Fibroblast of upper back skin (primary cell): Measurements from ENCODE around the gene PROM1.

ENCODE experiments used
- DNase-seq: peaks from one replicate; pipeline ENCODE4 v3.0.0-alpha.2; 2013

Gene PROM1

GRCh38 chr4:15935504-15936402 is 148.1 kb downstream of the PROM1 start:
- DNase-seq = no peak

DNA sequence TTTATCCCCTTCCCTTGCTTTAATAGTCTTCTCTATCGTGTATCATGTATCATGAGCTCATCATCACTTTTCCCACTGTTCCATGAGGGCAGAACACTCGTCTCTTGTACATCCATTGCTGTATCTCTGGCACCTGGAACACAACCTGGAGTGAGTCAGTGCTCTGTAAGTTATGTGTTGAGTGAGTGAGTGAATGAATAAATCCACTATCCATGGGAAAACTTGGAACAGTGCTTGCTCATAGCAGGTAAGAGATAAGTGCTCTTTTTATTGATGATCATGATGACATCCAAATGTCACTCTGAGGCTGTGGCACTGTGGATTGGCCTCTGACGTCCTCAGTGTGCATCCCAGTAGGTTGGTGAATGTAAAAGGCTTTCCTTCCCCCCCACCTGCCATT is 149.6 kb downstream of the PROM1 start:
- no peak for DNase-seq

GRCh38 chr4:15931451-15932210 is 152.2 kb downstream of the PROM1 start:
- no peak for DNase-seq

- DNase-seq = no peak
Observed at GRCh38 chr4:15930314-15930713, 153.5 kb downstream of the PROM1 start.

DNA sequence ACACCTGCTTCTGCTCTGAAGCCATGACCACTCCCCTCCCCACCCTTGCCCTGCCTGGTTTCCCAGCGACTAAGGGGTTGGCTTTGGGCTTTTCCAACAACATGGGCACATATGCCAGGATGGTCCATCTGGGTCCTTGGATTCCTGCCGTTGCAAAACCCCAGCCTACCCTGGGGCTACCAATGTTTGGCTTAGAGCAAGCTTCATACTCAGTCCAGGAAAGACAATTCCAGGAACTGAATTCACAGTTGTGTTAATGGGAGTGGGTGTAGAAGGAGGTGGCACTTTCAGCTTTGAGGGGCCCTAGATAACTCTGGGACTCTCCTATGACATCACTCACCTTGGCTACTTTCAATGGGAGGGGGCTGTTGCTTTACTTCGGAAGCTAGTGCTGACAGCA is 154.3 kb downstream of the PROM1 start:
- no peak for DNase-seq

DNA sequence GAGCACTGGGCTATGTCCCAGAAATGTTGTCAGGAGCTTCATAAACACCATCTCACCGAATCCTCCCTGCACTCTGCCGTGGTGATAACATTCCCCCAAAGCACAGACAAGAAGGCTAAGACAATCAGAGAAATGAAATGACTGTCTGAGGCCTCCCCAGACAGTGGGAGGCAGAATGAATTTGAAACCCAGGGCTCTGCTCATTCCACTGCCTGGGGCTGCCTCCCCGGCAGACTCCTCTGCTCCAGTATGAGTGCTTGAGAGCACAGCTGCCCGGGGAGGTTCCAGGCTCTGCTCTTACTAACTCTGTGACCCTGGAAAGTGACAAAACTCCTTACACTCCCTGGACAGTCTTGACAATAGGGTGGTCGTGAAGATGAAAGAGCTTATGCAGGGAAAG is 154.9 kb downstream of the PROM1 start:
- no peak for DNase-seq

GRCh38 chr4:15926486-15926885 is 157.3 kb downstream of the PROM1 start:
- DNase-seq = peak; percentile 29

DNA sequence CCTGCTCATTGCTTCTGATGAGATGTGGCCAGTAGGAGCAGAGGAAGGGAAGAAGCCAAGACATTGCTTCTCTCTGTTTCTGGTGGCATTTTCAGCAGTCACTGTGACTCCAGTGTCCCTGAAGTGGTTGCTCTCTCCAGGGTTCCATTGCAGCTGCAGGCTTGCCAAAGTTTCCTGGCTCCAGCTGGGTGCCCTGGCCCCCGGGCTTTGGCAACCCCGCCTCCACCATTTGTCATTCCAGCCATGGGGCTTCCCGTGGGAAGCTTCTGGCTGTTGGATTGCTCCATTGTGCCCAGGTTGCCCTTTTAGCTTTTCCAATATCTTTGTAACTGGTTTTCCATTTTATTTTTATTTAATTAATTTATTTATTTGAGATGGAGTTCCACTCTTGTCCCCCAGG is 158.0 kb downstream of the PROM1 start:
- DNase-seq = no peak

DNA sequence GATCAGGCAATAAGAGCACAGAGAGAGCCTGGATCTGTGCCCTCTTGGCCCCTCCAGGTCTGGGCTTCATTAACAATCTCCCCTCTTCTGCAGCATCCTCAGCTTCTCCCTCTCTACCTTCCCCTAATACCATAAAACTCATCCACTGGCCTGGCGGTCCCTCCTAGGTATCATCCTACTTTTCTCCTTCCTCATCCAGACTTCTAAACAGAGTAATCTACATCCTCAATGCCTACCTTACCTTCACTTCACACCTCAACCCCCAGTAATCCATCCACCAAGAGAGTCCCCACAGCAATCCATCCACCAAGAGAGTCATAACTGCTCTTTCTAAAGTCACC is 162.3 kb downstream of the PROM1 start:
- DNase-seq = no peak

- DNase-seq = peak; percentile 99
Observed at GRCh38 chr4:15920723-15921591, 162.9 kb downstream of the PROM1 start.

DNA sequence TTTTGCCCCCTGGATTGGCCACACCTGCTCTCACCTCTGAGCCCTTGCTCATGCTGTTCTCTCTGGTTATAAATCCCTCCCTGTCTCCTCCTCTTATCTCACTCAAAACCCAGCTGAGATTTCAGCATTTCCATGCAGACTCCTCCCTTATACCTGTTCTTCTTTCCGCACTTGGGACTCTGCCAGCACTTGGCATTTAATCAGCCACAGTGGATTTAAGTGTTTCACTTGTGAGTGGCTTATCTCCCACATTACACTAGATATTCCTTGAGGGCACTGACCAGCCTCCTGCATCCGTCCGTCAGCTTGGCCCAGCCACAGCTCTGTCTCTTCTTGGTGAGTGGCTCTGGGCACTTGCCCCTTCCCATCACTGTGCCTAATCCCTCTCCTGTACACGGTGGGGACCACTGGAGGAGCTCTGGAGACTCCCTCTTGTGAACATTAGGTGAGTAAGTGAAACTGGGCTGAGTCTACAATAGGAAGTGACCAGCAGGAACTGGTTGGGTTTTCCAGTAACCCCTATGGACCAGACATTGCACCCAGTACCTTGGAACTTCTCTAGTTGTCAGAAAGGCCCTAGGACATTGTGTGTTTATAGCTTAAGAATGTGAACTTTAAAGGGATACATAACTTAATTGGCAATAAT is 165.2 kb downstream of the PROM1 start:
- no peak for DNase-seq
